Cardiac fibroblast (primary cell): ENCODE measurements around the gene PRRT1.
A peak's percentile ranks its signal among the peaks of the same experiment; 100 is the strongest.

ENCODE experiments used
- DNase-seq, 2 donors: peaks; one replicate each; pipeline versions ENCODE4 v3.0.0 to v3.0.0-alpha.2; 2010; ENCODE audit warnings: low read depth in 2 of 2
- H3K4me3 ChIP-seq, 2 donors: replicated peaks in 1 of 2; 1 replicate in 1 of 2; 2 replicates in 1 of 2; pipeline ENCODE4 v1.5.1; 2011; ENCODE audit warnings: low read depth in 2 of 2, low read length in 2 of 2, mild to moderate bottlenecking in 2 of 2, moderate library complexity in 1 of 2
- CTCF ChIP-seq: IDR thresholded peaks from one replicate; pipeline ENCODE4 v1.5.1; 2011; ENCODE audit warnings: low read depth, mild to moderate bottlenecking, low read length, inconsistent platforms

The PRRT1 gene

GRCh38 chr6:32166411-32167061 is 14.8 kb upstream of the PRRT1 start:
- H3K4me3 ChIP-seq: no peak overlapping the region
- TF ChIP-seq CTCF: no peak
- DNase-seq: no peak

- TF ChIP-seq CTCF: no peak
- no peak within 1 kb of the TSS for H3K4me3 ChIP-seq
- DNase-seq: no peak
Observed at GRCh38 chr6:32164295-32164694, 12.6 kb upstream of the PRRT1 start, which contains the start of gene EGFL8. TSS of gene EGFL8 (plus strand) at chr6:32164595. CDS start at chr6:32166166, 1,571 bp downstream.

GRCh38 chr6:32163559-32164258 is 12.0 kb upstream of the PRRT1 start:
- no peak for DNase-seq
- TF ChIP-seq CTCF: no peak
- no peak overlapping the region for H3K4me3 ChIP-seq

GRCh38 chr6:32158052-32158451 is 6.3 kb upstream of the PRRT1 start:
- H3K4me3 ChIP-seq: no peak overlapping the region
- no peak for DNase-seq
- no peak for TF ChIP-seq CTCF

GRCh38 chr6:32156891-32157290 is 5.2 kb upstream of the PRRT1 start:
- TF ChIP-seq CTCF: no peak
- no peak overlapping the region for H3K4me3 ChIP-seq
- no peak for DNase-seq

- TF ChIP-seq CTCF: peak; percentile 44
- H3K4me3 ChIP-seq: peak overlapping the region; percentile 83 to 88
Observed at GRCh38 chr6:32154514-32155161, 2.9 kb upstream of the PRRT1 start.

More at GRCh38 chr6:32154514-32155161, 2.9 kb upstream of the PRRT1 start:
- DNase-seq: peak; percentile 66 to 75
